Coronary artery (tissue), 2 donors: ENCODE data around the gene SMG9.

Source experiments
- DNase-seq: peaks from one replicate; pipeline ENCODE4 v3.0.0-alpha.2; 2017; ENCODE audit warnings: low spot score
- H3K27ac ChIP-seq, 2 donors: fragments of 200-600 bp; sonication (generic); one replicate each; pipeline ENCODE4 v1.5.1; 2016 to 2019
- H3K4me3 ChIP-seq: fragments of 200-600 bp; sonication (generic); 2 replicates; pipeline ENCODE4 v1.5.1; 2016; ENCODE audit warnings: mild to moderate bottlenecking, moderate library complexity
- TF ChIP-seq, protein P1 (sequence below): fragments of 200-600 bp; sonication (generic); IDR thresholded peaks from one replicate; pipeline ENCODE4 v1.5.1; 2019; ENCODE audit warnings: antibody characterized with exemption

The SMG9 gene, protein sequence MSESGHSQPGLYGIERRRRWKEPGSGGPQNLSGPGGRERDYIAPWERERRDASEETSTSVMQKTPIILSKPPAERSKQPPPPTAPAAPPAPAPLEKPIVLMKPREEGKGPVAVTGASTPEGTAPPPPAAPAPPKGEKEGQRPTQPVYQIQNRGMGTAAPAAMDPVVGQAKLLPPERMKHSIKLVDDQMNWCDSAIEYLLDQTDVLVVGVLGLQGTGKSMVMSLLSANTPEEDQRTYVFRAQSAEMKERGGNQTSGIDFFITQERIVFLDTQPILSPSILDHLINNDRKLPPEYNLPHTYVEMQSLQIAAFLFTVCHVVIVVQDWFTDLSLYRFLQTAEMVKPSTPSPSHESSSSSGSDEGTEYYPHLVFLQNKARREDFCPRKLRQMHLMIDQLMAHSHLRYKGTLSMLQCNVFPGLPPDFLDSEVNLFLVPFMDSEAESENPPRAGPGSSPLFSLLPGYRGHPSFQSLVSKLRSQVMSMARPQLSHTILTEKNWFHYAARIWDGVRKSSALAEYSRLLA

DNA sequence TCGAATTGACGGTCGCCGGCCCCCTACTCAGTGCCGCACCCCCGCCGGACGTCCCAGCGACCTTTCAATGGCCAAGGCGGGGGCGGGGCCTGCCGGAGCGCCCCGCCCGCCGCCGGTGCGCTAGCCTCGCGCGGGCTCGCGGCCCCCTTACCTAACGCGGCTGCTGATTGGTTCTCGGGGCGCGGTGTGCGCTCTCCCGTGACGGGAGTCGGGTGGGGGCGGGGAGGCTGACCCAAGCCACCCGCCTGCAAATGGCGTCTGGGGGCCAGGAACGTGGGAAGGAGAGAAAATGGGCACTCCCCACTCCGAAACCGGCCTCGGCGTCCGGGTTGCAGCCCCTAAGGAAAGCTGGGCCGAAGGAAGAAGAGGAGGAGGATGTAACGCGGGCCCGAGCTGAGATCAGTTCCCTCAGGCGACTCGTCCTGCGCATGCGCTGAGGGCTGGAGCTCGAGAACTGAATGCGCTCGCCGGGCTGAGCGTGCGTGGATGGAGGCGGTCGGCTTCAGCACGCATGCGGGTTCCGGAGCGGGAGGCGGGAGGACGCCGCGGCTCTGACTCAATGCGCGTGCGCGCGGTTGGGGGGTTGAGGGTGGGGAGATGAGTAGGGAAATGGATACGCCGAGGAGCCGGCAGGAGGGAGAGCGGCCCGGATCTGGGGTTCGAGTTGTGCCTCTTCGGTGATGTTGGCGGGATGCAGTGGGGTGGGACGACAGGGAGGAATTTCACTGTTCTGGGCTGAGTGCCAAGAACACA, at the start of gene SMG9:
Gene SMG9, minus strand, starts transcription at position 460 of the 753 bp plus-strand sequence. CDS start 4,221 bp downstream, outside the sequence.
- H3K27ac ChIP-seq: peak within 1 kb of the TSS; percentile 90 to 96
- DNase-seq: peak; percentile 98
- H3K4me3 ChIP-seq: peak within 1 kb of the TSS; percentile 68
- TF ChIP-seq, protein P1, sequence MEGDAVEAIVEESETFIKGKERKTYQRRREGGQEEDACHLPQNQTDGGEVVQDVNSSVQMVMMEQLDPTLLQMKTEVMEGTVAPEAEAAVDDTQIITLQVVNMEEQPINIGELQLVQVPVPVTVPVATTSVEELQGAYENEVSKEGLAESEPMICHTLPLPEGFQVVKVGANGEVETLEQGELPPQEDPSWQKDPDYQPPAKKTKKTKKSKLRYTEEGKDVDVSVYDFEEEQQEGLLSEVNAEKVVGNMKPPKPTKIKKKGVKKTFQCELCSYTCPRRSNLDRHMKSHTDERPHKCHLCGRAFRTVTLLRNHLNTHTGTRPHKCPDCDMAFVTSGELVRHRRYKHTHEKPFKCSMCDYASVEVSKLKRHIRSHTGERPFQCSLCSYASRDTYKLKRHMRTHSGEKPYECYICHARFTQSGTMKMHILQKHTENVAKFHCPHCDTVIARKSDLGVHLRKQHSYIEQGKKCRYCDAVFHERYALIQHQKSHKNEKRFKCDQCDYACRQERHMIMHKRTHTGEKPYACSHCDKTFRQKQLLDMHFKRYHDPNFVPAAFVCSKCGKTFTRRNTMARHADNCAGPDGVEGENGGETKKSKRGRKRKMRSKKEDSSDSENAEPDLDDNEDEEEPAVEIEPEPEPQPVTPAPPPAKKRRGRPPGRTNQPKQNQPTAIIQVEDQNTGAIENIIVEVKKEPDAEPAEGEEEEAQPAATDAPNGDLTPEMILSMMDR: no peak

DNA sequence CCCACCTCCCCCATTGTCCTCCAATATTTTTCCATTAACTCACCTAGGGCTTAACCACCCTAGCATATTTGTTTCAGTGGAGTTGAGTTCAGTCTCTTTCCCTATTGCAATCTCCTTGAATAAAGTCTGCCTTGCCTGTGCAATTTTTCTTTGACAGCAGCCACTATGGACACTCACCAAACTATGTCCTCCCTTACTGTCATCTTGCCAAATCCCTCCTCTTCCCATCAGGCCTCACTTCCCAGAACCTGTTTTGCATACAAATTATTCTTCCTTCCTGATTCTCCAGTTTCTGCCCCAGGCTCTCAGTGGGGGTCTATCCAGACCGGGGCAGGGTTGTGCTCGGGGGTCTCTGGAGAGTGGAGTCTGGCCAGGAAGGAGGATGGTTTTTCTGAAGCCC, 49.7 kb upstream of the SMG9 start:
- Histone ChIP-seq H3K4me3 (no peak overlapping the region), H3K27ac (no peak overlapping the region)
- peak; percentile 14 for DNase-seq
- TF ChIP-seq, protein P1: no peak

DNA sequence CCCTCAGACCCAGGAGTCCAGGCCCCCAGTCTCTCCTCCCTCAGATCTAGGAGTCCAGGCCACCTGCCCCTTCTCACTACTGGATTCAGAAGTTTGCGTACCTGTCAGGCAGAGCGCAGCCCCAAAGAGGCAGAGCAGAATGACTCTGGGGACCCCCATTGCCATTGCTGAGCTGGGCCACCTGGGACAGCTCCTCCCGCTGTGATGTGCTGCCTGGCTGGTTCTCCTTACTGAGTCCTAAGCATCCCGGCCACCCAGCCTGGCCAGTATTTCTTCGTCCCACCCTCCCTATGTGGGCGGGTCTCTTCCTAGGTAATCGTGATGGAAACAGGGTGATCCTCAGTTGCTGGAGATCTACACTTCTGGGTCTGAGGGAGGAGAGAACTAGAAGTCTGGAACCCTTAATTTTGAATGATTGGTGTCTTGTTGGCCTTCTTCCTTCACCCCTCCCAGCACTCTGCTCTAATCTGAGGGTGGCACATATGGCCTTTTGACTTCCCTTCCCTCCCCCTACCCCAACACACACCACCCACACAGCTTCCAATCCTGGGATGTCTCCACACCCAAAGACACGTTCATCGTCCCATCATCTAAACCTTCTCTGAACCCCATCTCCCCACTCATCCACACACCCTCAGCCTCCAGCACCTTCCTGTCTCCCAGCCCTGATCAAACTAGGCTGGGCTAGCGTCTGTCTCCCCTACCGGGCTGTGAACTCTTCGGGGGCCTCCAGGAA, 47.6 kb upstream of the SMG9 start, which contains the start of gene LYPD5:
Gene LYPD5, minus strand, starts transcription at position 232 of the 736 bp plus-strand sequence. Its CDS starts 67 bp downstream, at position 165.
- TF ChIP-seq, protein P1: no peak
- DNase-seq: peak; percentile 49
- Histone ChIP-seq H3K4me3 (no peak within 1 kb of the TSS), H3K27ac (no peak within 1 kb of the TSS)

DNA sequence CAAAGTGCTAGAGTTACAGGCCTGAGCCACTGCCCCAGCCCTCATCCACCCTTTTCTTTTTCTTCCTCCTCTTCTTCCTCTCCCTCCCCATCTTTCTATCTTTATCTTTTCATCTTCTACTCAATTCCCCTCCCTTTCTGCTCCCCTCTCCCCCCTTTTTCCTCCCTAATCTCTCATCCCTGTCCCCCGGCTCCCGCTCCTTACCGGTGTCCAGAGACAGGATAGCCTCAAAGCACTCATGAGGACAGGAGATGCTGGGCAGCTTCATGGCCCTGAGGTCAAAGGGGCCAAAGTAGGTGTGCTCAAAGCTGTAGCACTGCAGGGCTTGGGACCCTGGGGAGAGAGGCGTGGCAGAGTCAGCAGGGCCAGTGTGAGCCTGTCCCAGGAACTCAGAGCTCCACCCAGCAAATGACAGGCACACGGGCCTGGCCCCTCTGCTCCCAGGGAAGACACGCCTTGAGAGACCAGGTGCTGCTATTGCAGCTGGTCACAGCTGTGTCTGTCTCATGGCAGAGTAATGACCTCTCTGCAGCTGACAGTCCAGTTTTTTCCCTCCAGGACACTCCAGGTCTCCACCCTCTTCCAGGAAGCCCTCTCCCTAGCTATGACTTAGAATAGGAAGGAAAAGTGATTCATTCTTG, 44.9 kb upstream of the SMG9 start:
- Histone ChIP-seq H3K4me3 (no peak overlapping the region), H3K27ac (no peak overlapping the region)
- TF ChIP-seq, protein P1: no peak
- peak; percentile 46 for DNase-seq

DNA sequence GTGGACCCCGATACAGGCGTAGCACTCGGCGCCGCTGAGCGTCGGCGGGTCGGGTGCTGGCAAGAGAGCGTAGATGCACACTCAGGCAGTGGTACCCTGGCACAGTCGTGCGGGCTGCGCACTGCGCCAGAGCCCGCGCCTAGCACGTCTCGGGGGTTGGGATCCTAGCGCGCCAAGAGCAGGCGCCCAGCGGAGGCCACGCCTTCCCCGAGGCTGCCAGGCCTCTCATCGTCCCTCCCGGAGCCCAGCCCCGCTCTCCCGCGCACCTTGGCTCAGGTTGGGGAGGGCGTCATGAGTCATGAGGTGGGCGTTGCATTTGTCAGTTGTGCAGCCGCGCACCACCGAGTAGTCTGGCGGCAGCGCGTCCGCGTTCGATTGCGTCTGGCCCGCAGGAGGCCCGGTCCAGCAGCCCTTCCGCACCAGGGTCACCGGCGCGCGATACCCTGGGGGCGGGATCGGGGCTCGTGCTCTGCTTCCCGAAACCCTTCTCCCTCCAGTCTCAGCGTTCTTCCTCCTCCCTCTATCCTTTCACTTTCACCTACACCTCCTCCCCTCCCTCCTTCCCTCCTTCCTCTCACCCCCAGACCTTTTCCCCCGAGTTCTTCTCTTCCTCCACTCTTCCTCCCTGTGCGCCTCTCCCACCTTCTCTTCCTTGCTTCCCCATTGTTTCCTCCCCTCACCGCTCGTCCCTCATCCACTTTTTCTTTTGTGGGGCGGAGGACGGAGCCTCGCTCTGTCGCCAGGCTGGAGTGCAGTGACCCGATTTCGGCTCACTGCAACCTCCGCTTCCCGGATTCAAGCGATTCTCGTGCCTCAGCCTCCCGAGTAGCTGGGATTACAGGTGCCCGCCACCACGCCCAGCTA, 44.0 kb upstream of the SMG9 start:
- DNase-seq: peak; percentile 62
- TF ChIP-seq, protein P1: no peak
- H3K4me3 ChIP-seq: peak overlapping the region; percentile 71
- no peak overlapping the region for H3K27ac ChIP-seq
